ENCODE data around the gene LBHD2.

Gene LBHD2

GRCh38 chr14:103130017-103130764, 46.2 kb downstream of the LBHD2 start:
- no peak overlapping the region for H3K4me3 ChIP-seq (IDR thresholded peaks at IDR 0.05; ENCODE audit: insufficient read depth, low read depth, low read length)
- no peaks in the 10 kb centered on the region for H3K27me3 ChIP-seq (ENCODE audit: insufficient read depth, low read depth)
- no peak for TF ChIP-seq CTCF (conservative IDR thresholded peaks at IDR 0.05; ENCODE audit: low read depth, low read length)
- H4K20me1 ChIP-seq (ENCODE audit: insufficient read depth) = no peaks in the 10 kb centered on the region
- H3K27ac ChIP-seq = no peak overlapping the region
- H3K4me2 ChIP-seq = no peak overlapping the region
- no peak overlapping the region for H2AFZ ChIP-seq (ENCODE audit: low read depth)
- H3K9ac ChIP-seq = no peak overlapping the region
- no peaks in the 10 kb centered on the region for H3K79me2 ChIP-seq (ENCODE audit: insufficient read depth, low read depth)
- no peaks in the 10 kb centered on the region for H3K4me1 ChIP-seq (ENCODE audit: low read depth, poor library complexity, severe bottlenecking)
- no peaks in the 10 kb centered on the region for H3K36me3 ChIP-seq (ENCODE audit: insufficient read depth)

DNA sequence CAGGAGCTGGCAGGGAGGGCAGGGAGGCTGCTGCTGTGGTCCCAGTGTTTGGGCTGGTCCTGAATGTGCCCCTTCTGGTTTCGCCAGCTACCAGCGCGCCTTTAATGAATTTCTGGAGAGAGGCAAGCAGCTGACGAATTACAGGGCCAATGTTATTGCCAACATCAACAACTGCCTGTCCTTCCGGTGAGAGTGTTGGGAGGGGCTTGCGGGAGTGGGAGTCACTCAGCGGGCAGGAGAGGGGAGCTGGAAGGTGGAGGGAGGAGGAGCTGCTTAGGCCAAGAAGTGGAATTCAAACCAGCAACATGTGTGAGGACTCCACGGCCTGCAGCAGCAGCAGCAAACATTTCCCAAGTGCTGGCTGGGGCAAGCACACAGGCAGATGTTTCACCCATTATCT, 47.0 kb downstream of the LBHD2 start:
- Histone ChIP-seq H3K4me2 (no peak overlapping the region), H3K4me3 (IDR thresholded peaks at IDR 0.05; ENCODE audit: insufficient read depth, low read depth, low read length) (no peak overlapping the region), H3K27me3 (ENCODE audit: insufficient read depth, low read depth) (no peaks in the 10 kb centered on the region), H3K9ac (no peak overlapping the region), H3K79me2 (ENCODE audit: insufficient read depth, low read depth) (no peaks in the 10 kb centered on the region), H2AFZ (ENCODE audit: low read depth) (no peak overlapping the region), H3K4me1 (ENCODE audit: low read depth, poor library complexity, severe bottlenecking) (no peaks in the 10 kb centered on the region), H3K27ac (no peak overlapping the region), H4K20me1 (ENCODE audit: insufficient read depth) (no peaks in the 10 kb centered on the region), H3K36me3 (ENCODE audit: insufficient read depth) (no peaks in the 10 kb centered on the region)
- no peak for TF ChIP-seq CTCF (conservative IDR thresholded peaks at IDR 0.05; ENCODE audit: low read depth, low read length)

DNA sequence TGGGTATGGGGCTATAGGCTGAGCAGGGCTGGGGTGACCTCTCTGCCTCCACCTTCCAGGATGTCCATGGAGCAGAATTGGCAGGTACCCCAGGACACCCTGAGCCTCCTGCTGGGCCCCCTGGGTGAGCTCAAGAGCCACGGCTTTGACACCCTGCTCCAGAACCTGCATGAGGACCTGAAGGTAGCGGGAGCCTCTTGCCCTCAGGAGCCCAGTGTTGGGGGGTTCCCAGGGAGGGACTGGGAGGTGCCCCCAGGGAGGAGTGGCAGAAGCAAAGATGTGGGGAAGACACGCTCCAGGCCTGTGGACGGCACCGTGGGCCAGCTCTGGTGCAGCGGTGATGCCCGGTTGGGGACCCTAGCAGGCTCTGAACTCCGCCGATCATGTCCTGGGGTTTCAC, 47.6 kb downstream of the LBHD2 start:
- no peak overlapping the region for H3K9ac ChIP-seq
- H3K27ac ChIP-seq = no peak overlapping the region
- H3K4me2 ChIP-seq = no peak overlapping the region
- H4K20me1 ChIP-seq (ENCODE audit: insufficient read depth) = no peaks in the 10 kb centered on the region
- no peak overlapping the region for H2AFZ ChIP-seq (ENCODE audit: low read depth)
- no peak for TF ChIP-seq CTCF (conservative IDR thresholded peaks at IDR 0.05; ENCODE audit: low read depth, low read length)
- no peaks in the 10 kb centered on the region for H3K27me3 ChIP-seq (ENCODE audit: insufficient read depth, low read depth)
- H3K4me3 ChIP-seq (IDR thresholded peaks at IDR 0.05; ENCODE audit: insufficient read depth, low read depth, low read length) = no peak overlapping the region
- no peaks in the 10 kb centered on the region for H3K36me3 ChIP-seq (ENCODE audit: insufficient read depth)
- H3K4me1 ChIP-seq (ENCODE audit: low read depth, poor library complexity, severe bottlenecking) = no peaks in the 10 kb centered on the region
- no peaks in the 10 kb centered on the region for H3K79me2 ChIP-seq (ENCODE audit: insufficient read depth, low read depth)

- Histone ChIP-seq H3K4me1 (ENCODE audit: low read depth, poor library complexity, severe bottlenecking) (no peaks in the 10 kb centered on the region), H3K27me3 (ENCODE audit: insufficient read depth, low read depth) (no peaks in the 10 kb centered on the region), H2AFZ (ENCODE audit: low read depth) (no peak overlapping the region), H3K9ac (no peak overlapping the region), H3K4me3 (IDR thresholded peaks at IDR 0.05; ENCODE audit: insufficient read depth, low read depth, low read length) (no peak overlapping the region), H3K4me2 (no peak overlapping the region), H4K20me1 (ENCODE audit: insufficient read depth) (no peaks in the 10 kb centered on the region), H3K27ac (no peak overlapping the region), H3K79me2 (ENCODE audit: insufficient read depth, low read depth) (no peaks in the 10 kb centered on the region), H3K36me3 (ENCODE audit: insufficient read depth) (no peaks in the 10 kb centered on the region)
- no peak for TF ChIP-seq CTCF (conservative IDR thresholded peaks at IDR 0.05; ENCODE audit: low read depth, low read length)
Observed at GRCh38 chr14:103132381-103133209, 48.6 kb downstream of the LBHD2 start.

Data from KMS-11 (cell line).